Heart right ventricle (tissue), 16 donors: ENCODE measurements around the gene ZXDC. TPM values are rescaled to one million over a fixed set of nuclear protein-coding genes. Genes with fewer than 3 reads are reported as not detected.

Source experiments
- ATAC-seq, 8 donors: fragments of 200-7000 bp; cut with Tn5 transposase; one replicate each; pipeline ENCODE4 v1.9.1; 2020; ENCODE audit warnings: mild to moderate bottlenecking in 8 of 8, moderate library complexity in 8 of 8, moderate number of reproducible peaks in 1 of 8
- DNase-seq, 2 donors: peaks; one replicate each; pipeline ENCODE4 v3.0.0-alpha.2; 2020
- H3K27ac ChIP-seq, 10 donors: fragments of 200-600 bp; sonication (generic) in 2 of 10; one replicate each; pipeline versions ENCODE4 v1.5.0 to v1.8.0; 2020 to 2022; ENCODE audit warnings: mild to moderate bottlenecking in 3 of 10
- H3K27me3 ChIP-seq, 7 donors: fragments of 200-600 bp; one replicate each; pipeline ENCODE4 v1.8.0; 2021 to 2022; ENCODE audit warnings: mild to moderate bottlenecking in 2 of 7
- H3K36me3 ChIP-seq, 9 donors: fragments of 200-600 bp; sonication (generic) in 1 of 9; one replicate each; pipeline versions ENCODE4 v1.5.0 to v1.8.0; 2020 to 2022; ENCODE audit warnings: mild to moderate bottlenecking in 2 of 9
- H3K4me1 ChIP-seq, 9 donors: fragments of 200-600 bp; sonication (generic) in 1 of 9; one replicate each; pipeline versions ENCODE4 v1.5.0 to v1.8.0; 2020 to 2022; ENCODE audit warnings: mild to moderate bottlenecking in 4 of 9
- H3K4me3 ChIP-seq, 10 donors: fragments of 200-600 bp; sonication (generic) in 2 of 10; one replicate each; pipeline versions ENCODE4 v1.5.0 to v1.8.0; 2020 to 2022; ENCODE audit warnings: mild to moderate bottlenecking in 7 of 10, moderate library complexity in 2 of 10
- H3K9me3 ChIP-seq, 11 donors: fragments of 200-600 bp in 10 of 11; sonication (generic) in 2 of 11; one replicate each; pipeline versions ENCODE4 v1.5.0 to v1.8.0; 2013 to 2022; ENCODE audit warnings: mild to moderate bottlenecking in 2 of 11, control low read depth in 1 of 11, moderate library complexity in 1 of 11
- CTCF ChIP-seq, 9 donors: fragments of 200-600 bp; sonication (generic) in 2 of 9; IDR thresholded peaks; one replicate each; pipeline versions ENCODE4 v1.5.0 to v1.8.0; 2021 to 2022; ENCODE audit warnings: antibody characterized with exemption in 9 of 9, mild to moderate bottlenecking in 5 of 9, moderate library complexity in 1 of 9
- WGBS, 2 donors: extraction: QIAGEN DNeasy Blood & Tissue Kit; methylation state at CpG; one replicate each; pipeline ENCODE4 v1.1.7; 2013; ENCODE audit warnings: inconsistent platforms in 1 of 2; 5-methylcytosine and 5-hydroxymethylcytosine counted together
- intact Hi-C, 10 donors: fragments of 100-400 bp; cut with DNase I; formaldehyde crosslinking; loops; one replicate each; pipeline versions ENCODE4 v1.11.1 to v1.14.2; 2022
- polyA plus RNA-seq, 2 donors: library from polyadenylated mRNA; stranded (reverse); fragments of 200-250 nt; gene quantifications; one replicate each; pipeline ENCODE4 v1.2.3, GENCODE V29; 2013
- total RNA-seq, 10 donors: library from RNA; stranded (reverse); fragmentation: NEBNext Ultra II Directional in 3 of 10; extraction: Animal tissue kit (Norgen Biotek cat#: 25700) in 3 of 10; gene quantifications; one replicate each; pipeline versions ENCODE4 v1.2.1 to v1.2.4, GENCODE V29; 2021 to 2023
- donor health status: Arrhythmogenic right ventricular cardiomyopathy.
- donor health status: ischemic (EF 13 %, LVEDD 7.1; RV severe dilation, severe dysfunction).
- donor health status: healthy with polysubstance abuse.
- donor health status: DM: no; HTN: yes; CAD: no.
- donor health status: DM: no; HTN: no; CAD: no.
- donor health status: ischemic (EF 25% LVEDD 6.9; RV normal size, moderate dysfunction).
- donor health status: ischemic (EF 25% LVEDD 5.7; RV mildly dilated, moderate dysfunction).
- donor health status: healthy.
- donor health status: DM: yes; HTN: yes; CAD: no.
- donor health status: Ischemic cardiomyopathy.
- donor health status: ischemic (EF 35%, LVEDD 5.7; RV mildly dilated, moderate dysfunction).
- donor health status: nonischemic (EF 11% LVEDD 7.7; RV severe dilation, severe dysfunction).
- donor health status: DM: yes; HTN: yes; CAD: no.
- donor health status: PGD.
- donor health status: ischemic (EF 29% LVEDD 5.4; RV normal size, mild dysfunction).
- donor health status: nonischemic (EF 23%, LVEDD 6.1; RV moderate dilation, normal function).

Gene ZXDC
- total and polyA plus RNA-seq, 12 donors: 6.6 to 25.4 (median 19.4) TPM

DNA sequence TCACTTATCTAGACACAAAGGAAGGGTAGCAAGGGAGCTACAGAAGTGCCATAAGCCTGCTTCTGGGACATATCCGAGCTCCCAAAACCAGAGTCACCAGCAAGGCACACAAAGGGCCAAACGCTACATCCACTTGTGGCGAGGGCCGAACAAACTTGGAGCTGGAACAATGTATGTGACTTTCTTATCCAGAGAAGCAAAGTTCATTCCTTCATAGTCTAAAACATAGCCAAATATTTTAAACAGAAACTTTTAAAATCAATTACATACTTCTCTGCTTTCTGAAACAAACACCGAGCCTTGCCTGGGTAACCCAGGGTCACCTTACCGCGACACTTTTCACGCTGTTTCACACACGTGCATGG is 15.9 kb downstream of the ZXDC start:
- ATAC-seq: no peak
- 89 to 93% methylated on average over 9 of the region's 9 CpGs for WGBS, 2 donors
- peaks cover 0 to 34% (median 9%) of the 10 kb centered on the region in 9 donors for H3K4me1 ChIP-seq

GRCh38 chr3:126459111-126459762 is 16.5 kb downstream of the ZXDC start:
- DNase-seq: no peak

More for the DNA sequence above, 15.9 kb downstream of the ZXDC start:
- Histone ChIP-seq H3K27ac (no peak overlapping the region), H3K9me3 (no peaks in the 10 kb centered on the region), H3K4me3 (no peak overlapping the region), H3K27me3 (no peaks in the 10 kb centered on the region), H3K36me3 (peaks cover 0 to 100% (median 58%) of the 10 kb centered on the region in 9 donors)
- intact Hi-C loops: loop anchor here in 2 of 10 donors (10.0 kb wide), 2 partner anchors 65 to 205 kb away; partner anchors contain the start of gene CFAP100 (in 1 of the 2)
- DNase-seq: no peak
- no peak for TF ChIP-seq CTCF (IDR thresholded peaks at IDR 0.05)

DNA sequence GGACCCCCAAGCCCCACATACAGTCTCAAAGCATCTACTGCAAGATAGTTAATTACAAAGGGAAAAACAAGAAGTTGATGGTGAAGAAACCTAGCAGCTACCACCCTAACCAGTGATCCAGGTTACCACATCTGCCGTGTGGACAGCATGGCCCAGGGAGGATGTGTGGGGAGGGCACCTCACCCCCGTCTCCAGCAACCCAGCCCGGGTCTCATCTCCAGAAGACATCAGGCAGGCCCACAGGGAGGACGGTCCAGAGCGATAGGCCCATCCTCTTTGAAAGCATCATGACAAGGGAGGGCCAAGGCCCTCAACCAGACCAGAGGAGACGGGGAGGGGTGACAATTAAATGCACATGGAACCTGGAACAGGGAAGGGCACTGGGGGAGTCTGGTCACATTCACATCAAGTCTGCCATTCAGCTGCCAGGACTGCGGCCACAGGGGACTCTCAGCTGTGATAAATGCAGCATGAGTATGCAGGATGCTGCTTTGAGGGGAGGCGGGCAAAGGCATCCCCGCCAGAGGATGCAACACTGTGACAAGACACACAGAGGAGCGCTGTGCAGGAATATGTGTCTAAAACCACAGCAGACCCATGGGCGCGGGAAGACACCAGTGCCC is 18.8 kb downstream of the ZXDC start:
- peaks cover 0 to 100% (median 50%) of the 10 kb centered on the region in 9 donors for H3K36me3 ChIP-seq
- H3K27me3 ChIP-seq: no peaks in the 10 kb centered on the region
- H3K4me1 ChIP-seq: peaks cover 0 to 19% (median 0%) of the 10 kb centered on the region in 9 donors
- peak in 1 of 8 donors; percentile 13 for ATAC-seq
- H3K4me3 ChIP-seq: no peak overlapping the region
- 84 to 90% methylated on average over 12 of the region's 12 CpGs for WGBS, 2 donors
- no peaks in the 10 kb centered on the region for H3K9me3 ChIP-seq
- intact Hi-C loops: no loop called here
- no peak for DNase-seq
- TF ChIP-seq CTCF (IDR thresholded peaks at IDR 0.05): no peak
- H3K27ac ChIP-seq: no peak overlapping the region

More at GRCh38 chr3:126459111-126459762, 16.5 kb downstream of the ZXDC start:
- intact Hi-C loops: no loop called here
- H3K9me3 ChIP-seq: no peaks in the 10 kb centered on the region
- H3K4me3 ChIP-seq: no peak overlapping the region
- no peak for ATAC-seq
- peaks cover 0 to 100% (median 56%) of the 10 kb centered on the region in 9 donors for H3K36me3 ChIP-seq
- no peak for TF ChIP-seq CTCF (IDR thresholded peaks at IDR 0.05)
- H3K27ac ChIP-seq: no peak overlapping the region
- 87 to 89% methylated on average over 7 of the region's 7 CpGs for WGBS, 2 donors
- peaks cover 0 to 31% (median 9%) of the 10 kb centered on the region in 9 donors for H3K4me1 ChIP-seq
- H3K27me3 ChIP-seq: no peaks in the 10 kb centered on the region

- Histone ChIP-seq H3K4me3 (no peak overlapping the region), H3K4me1 (peaks cover 0 to 12% (median 0%) of the 10 kb centered on the region in 9 donors), H3K27ac (no peak overlapping the region), H3K9me3 (no peaks in the 10 kb centered on the region), H3K27me3 (no peaks in the 10 kb centered on the region), H3K36me3 (peaks cover 0 to 100% (median 52%) of the 10 kb centered on the region in 9 donors)
- 69 to 76% methylated on average over 4 of the region's 4 CpGs for WGBS, 2 donors
- intact Hi-C loops: no loop called here
- DNase-seq (no peak), ATAC-seq (peak in 5 of 8 donors; percentile 25 to 56 (median 47))
- TF ChIP-seq CTCF (IDR thresholded peaks at IDR 0.05): no peak
Observed at GRCh38 chr3:126456211-126456610, 19.5 kb downstream of the ZXDC start.
